HG02884 (cell line): Measurements from ENCODE around the gene ELL2.
"Not testable (repeated sequence)": the region's sequence is repeated elsewhere in the genome, so short reads cannot be mapped to it uniquely, and the experiment has no call there.

ENCODE experiments used
- ATAC-seq: cut with Tn5 transposase; IDR thresholded peaks from one replicate; pipeline ENCODE4 v1.9.1; 2021; ENCODE audit warnings: mild to moderate bottlenecking, moderate library complexity; ENCODE audit not compliant: unreplicated experiment

The ELL2 gene

DNA sequence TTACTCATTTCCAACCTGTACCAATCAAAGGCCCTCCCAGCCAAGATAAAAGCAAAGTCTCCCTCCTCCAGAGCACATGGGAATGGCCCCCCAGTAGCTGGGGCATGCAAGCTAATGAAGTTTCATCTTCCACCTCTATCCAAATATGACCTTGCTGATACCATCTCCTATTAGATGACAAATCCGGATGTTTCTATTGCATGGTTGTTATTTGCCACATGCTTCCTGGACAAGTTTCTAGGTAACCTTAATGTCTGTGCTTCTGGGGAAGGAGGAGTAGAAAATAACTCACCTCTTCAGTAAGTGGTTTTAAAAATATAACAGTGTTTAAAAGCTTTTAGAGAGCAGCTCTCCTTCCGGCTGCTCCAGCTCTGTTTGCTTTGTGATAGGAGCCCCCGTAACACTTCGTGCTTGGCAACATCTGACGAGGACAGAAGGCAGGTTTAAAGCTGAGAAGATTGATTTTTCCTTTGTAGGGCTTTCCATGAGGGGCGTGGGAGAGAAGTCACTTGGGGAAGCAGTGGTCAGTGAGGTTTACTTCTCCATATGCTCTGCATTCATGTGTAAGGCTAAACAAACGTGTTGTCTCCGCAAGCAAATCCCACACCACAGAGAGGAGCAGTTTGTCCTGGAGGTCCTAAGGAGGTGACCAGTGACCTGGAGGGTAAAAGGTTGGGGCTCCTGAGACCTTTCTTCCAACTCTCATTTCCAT, 98.8 kb downstream of the ELL2 start:
- ATAC-seq, result no peak

DNA sequence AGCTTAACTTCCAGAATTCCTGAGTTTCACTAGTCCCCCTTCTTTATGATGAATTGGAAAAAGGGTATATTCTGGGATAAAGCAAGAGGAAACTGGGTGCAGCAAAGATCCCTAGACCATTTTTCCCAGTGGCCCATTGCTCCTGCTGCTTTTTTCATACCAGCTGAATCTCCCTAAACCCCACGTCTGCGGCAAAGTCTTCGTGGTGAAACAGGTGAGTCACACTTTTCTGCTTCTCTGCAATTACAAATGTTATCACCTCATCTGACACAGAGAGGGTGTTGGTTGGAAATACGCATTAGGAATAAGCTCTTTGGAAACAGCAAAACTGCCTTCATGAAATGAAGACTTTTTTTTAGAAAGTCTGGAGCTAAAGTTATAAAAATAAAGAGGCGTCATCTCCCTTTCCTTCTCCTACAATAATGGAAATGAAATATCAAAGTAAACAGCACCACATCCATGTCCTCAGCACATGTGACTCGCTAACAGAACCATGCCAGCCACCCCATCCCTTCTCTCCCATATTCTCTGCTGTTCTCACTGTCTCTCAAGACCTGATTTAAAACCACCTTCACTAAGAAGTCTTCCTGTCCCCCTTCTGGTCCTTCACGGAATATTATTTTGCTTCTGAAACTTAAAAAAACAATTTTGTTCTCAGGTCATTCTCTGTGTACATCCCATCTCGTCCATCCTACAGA, 99.6 kb downstream of the ELL2 start:
- no peak for ATAC-seq

DNA sequence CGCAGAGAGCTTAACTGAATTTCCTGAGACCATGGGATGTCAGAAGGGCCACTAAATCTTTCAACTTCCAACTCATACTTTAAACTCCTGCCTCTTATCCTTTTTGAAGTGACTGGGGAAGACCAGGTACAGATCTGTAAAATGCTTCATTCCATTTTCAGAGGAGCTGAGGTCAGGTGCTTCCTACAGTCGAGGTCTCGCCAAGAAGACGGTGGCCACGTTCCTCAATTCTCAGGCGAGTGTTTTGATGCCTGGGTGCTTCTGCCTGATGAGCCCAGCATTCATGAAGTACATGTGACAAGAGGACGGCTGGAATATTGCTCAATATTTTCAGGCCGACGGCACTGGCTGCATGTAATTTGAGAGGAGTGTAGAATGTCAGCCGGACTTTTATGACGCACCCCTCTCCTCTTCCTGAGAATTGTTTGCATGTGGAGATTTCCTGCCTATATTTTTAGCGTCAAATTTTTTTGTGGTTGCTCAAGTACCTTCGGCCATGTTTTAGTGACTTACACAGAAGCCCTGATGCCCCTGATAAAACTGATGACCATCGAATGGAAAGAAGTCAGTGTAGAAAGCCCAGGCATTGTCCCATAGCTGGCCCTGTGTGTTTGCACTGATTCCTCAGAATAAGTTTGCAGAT, 100.3 kb downstream of the ELL2 start:
- ATAC-seq, result no peak

DNA sequence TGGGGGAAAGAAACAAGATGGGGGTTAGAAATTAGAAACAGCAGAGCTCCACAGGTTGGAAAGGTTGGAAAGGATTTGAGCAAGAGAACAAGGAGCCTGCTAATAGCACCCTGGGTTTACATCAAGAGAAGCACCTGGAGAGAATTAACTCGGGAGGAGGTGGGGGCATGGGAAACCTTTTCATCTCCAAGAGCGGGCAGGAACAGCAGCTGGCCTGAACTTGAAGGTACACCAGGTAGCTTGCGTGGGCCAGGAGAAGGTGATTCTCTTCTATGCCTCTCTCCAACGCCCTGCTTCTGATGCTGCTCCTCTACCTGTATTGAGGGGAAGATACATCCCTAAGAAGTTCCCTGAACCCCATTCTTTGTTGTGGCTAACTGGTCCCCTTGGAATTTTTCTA, 102.0 kb downstream of the ELL2 start:
- no peak for ATAC-seq

DNA sequence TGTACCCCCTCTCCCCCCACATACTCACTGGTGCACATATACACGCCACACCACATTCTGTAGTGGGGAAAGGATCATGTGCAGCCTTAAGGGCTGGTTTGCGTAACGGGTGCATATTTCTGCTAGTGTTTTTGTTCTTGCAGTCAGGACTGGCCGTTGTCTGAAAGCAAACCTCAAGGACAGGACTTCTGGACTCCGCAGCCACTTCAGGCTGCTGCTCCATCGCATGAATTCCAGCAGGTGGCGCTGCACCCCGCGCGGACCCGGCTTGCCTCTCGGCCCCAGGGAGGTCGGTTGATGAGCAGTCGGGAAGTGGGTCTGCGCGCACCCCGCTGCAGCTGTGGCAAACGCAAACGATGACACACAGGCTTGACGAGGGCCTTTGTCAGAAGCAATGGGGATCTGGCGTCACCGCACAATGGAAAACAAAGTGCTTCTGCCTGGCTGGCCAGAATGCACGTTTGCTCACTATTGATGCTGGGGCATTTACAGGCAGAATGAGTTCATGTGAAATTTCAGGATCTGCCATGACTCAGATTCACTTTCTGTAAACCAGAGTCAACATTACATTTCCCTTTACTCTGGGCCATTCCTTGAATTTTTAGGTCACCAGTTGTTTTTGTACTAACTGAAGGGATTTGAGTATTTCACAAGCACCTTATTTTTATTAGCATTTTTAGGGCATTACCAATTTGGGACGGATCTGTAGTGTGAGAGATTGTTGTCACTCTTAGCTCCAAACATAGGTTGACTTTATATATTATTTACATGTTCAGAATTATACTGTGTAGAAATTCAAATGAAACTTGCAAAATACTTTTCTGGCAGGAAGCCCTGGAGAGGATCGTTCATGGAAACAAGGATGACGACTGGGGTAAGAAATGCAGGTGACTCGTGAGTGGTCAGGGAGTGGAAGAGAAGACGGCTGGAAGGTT, 102.7 kb downstream of the ELL2 start:
- peak; percentile 83 for ATAC-seq

DNA sequence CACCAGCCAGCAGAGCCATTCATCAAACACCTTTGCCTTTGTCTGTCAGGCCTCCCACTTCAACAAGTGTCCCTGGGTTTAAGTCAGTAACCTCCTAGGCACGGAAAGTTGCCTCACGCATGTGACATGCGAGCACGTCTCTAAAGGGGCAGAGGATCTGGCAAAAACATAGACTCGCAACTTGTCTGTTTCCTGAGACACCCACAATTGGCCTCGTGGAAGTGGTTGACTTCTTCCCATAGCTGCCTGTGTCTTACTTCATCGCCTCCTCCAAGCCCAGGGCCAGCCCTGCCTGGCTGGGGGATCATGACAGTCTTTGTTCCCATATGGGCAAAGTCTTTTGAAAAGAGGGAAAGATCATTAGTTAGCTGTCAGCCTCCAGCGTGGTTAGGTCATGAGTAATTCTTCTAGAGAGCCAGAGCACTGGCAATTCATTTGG, 103.6 kb downstream of the ELL2 start:
- ATAC-seq, result no peak

DNA sequence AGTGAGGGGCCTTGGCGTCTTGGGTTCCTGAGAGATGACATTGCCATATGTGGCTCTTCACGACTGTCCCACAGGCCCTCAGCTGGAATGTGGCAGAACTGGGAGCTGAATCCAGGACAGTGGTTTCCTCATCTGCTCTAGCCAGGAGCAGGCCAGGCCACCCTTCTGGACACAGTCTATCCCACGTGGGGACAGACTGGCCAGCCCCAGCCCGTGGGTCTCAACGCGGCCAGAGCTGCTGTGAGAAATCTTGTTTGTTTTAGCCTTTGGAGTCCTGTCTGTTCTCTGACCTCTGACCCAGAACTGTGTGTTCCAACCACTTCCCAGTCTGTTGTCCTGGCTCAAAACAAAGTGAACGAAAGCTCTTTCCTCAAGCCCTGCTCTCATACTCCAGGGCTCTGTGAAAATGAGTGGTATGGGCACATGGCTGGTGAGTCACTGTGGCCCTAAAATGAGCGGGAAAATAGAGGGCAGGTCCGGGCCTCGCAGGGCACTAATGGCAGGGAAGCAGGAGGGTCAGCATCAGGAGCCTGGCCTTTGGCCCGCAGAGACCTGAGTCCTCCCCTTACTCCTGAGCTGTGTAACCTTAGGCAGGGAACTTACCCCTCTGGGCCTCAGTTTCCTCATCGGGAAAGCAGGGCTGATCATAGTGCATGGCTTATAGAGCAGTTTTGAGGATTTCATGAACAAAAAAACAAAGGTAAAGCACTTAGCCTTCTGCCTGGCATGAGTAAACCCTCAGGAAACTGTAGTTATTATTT, 104.3 kb downstream of the ELL2 start:
- ATAC-seq, result no peak

DNA sequence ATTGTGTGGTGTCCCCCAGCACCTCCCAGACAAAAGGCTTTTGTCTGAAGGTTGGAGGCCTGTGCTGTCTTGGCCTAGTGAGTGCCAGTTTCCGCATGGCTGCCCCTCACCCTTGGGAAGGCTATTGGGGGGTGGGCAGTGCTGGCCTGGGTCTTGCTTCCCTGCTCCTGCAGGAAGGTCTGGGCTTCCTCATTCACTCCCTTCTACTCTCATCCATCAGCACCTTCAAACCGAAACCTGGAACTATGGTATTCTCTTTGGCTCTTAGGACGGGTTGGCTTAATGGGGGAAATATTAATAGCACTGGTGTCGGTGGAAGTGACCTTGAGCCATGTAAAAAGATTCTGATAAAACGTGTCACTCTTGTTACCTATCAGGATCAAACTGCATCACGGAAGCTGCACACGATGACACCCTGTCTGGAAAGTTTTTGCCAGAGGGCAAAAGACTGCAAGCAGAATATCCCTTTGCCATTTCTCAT, 105.1 kb downstream of the ELL2 start:
- no peak for ATAC-seq

DNA sequence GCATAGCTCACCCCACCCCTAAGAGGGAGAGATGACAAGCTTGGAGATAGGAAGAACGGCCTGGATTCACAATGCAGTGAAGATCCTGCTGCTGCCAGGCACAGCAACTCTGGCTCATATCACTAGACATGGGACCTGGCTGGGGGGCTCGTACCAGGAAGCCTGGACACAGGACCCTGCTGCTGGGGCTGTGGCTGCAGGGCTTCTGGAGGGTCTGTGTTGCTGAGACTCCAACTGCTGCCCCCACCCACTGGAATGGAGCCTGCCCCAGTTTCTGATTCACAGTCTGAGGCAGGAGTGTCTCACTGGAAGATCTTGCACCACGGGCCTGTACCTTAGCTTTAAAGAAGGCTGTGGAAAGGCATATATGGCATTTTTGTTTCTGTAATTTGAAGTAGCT, 108.2 kb downstream of the ELL2 start:
- ATAC-seq, result no peak

DNA sequence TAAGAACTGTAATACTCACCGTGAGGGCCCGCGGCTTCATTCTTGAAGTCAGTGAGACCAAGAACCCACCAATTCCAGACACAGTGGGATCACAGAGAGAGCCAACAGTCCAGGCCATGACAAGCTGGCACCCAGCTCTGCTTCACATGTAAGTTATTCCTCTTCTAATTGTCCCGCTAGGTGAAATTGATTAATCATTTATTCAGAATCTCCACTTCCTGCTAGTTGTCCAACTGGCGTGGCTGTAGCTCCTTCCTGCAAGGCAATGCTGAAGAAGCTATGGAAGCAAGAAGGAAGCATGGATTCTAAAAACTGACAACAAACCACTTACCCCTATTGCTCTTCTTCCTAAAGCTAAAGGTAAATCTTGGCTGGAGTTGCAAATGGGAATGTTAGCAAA, 109.1 kb downstream of the ELL2 start:
- no peak for ATAC-seq

DNA sequence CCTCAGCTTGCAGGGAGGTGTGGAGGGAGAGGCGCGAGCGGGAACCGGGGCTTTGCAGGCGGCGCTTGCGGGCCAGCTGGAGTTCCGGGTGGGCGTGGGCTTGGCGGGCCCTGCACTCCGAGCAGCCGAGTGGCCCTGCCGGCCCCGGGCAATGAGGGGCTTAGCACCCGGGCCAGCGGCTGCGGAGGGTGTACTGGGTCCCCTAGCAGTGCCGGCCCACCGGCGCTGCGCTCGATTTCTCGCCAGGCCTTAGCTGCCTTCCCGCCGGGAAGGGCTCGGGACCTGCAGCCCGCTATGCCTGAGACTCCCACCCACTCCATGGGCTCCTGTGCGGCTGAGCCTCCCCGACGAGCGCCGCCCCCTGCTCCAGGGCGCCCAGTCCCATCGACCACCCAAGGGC, 110.5 kb downstream of the ELL2 start:
- not testable (repeated sequence) for ATAC-seq

DNA sequence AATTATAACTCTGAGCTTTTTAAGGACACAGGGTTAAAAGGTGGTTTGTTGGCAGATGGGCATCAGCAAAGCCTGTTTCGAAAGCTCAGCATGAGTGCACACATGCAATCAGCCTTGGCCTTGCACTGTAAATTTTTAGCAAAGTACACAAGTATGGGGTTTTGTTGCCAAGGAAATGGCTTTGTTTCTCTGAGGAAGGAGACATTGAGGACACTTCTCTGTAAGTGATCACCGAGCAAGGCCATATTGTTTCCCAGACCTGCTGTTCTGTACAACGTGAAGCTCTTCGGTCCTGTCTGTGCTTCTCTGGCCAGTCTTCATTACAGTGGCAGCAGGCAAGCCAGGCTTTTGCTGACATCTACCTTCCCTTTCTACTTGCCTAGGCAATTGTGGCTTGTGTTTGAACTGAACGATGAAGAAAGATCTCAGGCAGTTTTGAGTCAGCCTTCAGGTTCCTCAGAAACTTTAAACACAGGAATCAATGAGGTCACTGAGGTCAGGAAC, 111.2 kb downstream of the ELL2 start:
- no peak for ATAC-seq

DNA sequence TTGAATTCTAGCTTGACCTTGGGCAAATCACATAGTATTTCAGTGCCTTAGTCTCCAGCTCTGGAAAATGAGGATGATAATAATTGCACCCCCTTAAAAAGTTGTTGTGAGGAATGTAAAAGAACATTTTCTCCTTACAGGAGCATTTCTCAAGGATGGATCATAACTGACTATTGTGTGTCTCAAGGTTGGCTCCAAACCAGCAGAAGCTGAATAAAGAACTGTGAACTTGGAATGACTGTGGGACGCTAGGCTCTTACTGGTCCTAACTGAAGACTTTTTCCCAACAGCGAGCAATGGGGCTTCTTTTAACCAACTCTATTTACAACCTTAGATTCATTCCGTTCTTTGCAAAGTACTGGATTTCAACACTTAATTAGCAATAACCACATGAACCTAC, 113.0 kb downstream of the ELL2 start:
- ATAC-seq, result no peak

DNA sequence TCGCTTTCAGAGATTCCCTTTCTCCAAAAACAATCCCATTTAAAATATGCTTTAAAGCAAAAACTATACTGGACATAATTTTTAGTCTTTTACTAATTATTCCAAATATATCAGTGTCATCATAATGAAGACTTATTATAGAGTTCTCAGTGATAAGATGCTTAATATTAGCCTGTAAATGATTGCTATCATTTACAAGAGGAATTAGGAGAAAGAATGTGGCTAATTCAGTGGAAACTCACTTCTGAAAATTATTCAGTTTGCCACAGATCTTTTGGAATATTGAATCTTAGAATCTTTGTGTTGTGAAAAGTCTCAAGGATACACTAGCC, 114.4 kb downstream of the ELL2 start:
- no peak for ATAC-seq

DNA sequence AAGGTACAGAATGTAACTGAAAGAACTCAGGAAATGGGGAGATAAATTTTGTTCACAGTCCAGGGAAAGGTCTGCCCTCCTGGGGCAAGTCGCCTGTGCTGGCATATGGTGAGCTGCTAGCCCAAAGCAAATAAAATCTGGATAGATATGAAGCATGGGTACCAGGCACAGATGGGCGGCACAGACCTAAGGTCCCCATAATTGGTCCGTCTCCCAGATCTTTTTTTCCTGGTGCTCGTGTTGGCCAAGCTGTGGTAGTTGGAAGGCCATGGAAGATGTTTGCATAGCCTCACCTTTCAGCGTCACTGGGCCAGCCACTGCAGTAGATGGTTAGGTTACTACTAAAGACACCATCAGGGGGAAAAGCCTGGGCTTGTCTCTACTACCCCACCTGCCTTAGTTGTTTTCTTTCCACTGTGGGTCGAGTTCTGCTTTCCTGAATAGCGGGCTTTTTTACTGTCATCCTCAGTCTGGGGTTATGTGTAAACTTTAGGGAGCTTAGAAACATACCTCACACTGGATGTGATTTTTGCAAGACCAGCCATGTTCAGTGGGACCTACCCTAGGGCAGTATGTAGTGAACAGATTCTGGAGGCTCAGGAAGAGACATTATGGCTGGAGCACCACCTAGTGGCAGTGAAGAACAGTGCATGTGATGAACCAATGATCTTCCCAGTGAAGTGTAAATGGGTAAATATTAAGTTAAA, 114.9 kb downstream of the ELL2 start:
- ATAC-seq, result peak; percentile 47

DNA sequence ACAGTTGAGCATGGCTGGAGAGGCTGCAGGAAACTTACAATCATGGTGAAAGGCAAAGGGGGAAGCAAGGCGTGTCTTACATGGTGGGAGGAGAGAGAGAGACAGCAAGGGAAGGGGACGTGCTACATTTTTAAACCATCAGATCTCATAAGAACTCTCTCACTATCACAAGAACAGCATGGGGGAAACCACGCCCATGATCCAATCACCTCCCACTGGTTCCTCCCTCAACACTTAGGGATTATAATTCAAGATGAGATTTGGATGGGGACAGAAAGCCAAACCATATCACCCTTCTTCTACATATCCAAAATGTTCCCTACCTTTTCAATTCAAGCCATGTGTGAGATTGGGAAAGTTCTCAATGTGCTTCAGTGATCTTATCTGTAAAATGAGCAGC, 116.3 kb downstream of the ELL2 start:
- ATAC-seq, result no peak

DNA sequence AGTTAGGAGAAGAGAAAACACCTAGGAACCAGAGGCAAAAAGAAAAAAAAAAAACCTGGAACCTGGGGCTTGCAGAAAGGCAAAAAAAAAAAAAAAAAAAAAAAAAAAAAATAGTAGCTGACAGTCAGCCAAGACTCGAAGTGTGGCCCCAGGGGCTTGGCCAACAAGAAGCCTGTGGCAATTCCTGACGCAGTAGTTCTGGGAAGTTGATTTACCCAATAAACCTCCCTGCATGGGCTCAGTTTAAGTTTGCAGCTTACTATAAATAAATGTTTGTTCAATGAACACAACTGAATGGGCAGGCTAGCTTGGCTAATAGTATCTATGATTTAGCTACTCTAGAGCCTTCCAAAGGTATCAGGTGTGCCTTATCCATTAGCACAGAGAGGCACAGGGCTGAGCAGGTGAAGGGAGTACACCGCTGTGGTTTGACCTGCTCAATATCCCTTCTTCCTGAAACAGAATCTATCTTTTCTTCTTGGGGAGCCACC, 117.9 kb downstream of the ELL2 start:
- ATAC-seq, result no peak

DNA sequence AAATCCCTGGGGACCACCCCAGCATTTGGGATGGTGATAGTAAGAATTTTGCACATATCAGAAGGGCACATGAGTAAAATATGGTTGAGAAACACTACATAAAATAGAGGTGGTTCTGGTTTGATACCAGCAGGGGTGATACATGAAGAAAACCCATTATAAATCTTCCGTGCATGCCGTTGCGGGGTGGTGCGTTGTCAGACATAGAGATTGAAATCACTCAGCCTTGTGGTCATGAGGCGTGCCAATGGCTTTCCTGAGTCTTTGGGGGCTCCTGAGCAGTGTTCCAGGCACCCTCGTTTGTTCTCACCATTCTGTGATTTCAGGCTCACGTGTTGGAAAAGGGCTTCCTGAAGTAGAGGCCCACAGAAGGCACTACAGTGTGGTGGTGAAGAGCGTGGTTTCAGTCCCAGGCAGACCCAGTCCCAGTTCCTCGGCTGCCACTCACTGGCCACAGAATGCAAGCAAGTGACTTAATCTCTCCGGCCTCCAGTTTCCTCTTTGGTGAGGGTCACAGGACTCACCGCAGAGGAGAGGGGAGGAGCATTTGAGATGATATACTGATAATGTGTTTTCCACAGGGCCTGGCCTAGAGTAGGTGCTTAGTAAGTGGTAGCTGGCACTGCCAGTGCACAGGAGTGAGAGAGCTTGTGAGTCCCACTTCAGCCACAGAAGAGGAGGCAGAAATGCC, 118.7 kb downstream of the ELL2 start:
- peak; percentile 90 for ATAC-seq
